Measurements from ENCODE around the gene CRLF1. TPM values are rescaled to one million over a fixed set of nuclear protein-coding genes. Genes with fewer than 3 reads are reported as not detected.
A peak's percentile ranks its signal among the peaks of the same experiment; 100 is the strongest.

CRLF1 gene
- total RNA-seq, 6 experiments from 2014 or later = 0.27 to 2.9 (median 1.2) TPM; not detected in 3

DNA sequence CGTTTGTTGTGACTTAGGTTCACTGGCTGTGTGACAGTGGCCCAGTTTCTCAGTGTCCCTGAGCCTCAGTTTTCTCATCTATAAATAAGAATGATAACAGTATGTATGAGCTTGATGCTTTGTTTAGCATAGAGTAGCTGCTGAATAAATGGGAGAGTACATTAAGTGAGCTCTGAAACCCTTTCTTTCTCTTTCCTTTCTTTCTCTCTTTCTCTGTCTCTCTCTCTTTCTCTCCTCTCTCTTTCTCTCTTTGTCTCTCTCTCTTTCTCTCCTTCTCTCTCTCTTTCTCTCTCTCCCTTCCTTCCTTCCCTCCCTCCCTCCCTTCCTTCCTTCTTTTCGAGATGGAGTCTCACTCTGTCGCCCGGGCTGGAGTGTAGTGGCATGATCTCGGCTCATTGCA, 46.9 kb downstream of the CRLF1 start:
- H3K27ac ChIP-seq = no peak overlapping the region

GRCh38 chr19:18558604-18559003, 48.0 kb downstream of the CRLF1 start:
- DNase-seq (no peak), ATAC-seq (no peak)
- H3K27me3 ChIP-seq = no peaks in the 10 kb centered on the region
- TF ChIP-seq POLR2A (IDR thresholded peaks at IDR 0.05) = no peak
- no peak for TF ChIP-seq CTCF (IDR thresholded peaks at IDR 0.05)
- intact Hi-C loops (cut with DNase I) = no loop called here
- H3K36me3 ChIP-seq = peaks cover 0 to 7% (median 2%) of the 10 kb centered on the region in 4 donors
- peak overlapping the region; percentile 80 to 94 (median 87) for H3K27ac ChIP-seq
- WGBS (ENCODE audit: insufficient coverage, low coverage, low lambda C conversion rate, missing lambda C conversion rate) = 29% methylated on average over 1 of the region's 3 CpGs
- H3K9me3 ChIP-seq = no peaks in the 10 kb centered on the region
- peaks cover 0 to 9% (median 3%) of the 10 kb centered on the region in 4 donors for H3K4me1 ChIP-seq
- peak overlapping the region; percentile 84 to 97 (median 97) for H3K4me3 ChIP-seq

More for the DNA sequence above, 46.9 kb downstream of the CRLF1 start:
- Histone ChIP-seq H3K27me3 (no peaks in the 10 kb centered on the region), H3K36me3 (peaks cover 0 to 14% (median 7%) of the 10 kb centered on the region in 4 donors), H3K4me3 (no peak overlapping the region), H3K9me3 (no peaks in the 10 kb centered on the region), H3K4me1 (peaks cover 0 to 9% (median 3%) of the 10 kb centered on the region in 4 donors)
- TF ChIP-seq CTCF (IDR thresholded peaks at IDR 0.05) (no peak), POLR2A (IDR thresholded peaks at IDR 0.05) (no peak)
- no peak for ATAC-seq
- no peak for DNase-seq
- WGBS (ENCODE audit: insufficient coverage, low coverage, low lambda C conversion rate, missing lambda C conversion rate) = 41% methylated on average over 5 of the region's 5 CpGs
- intact Hi-C loops (cut with DNase I) = loop anchor here in 1 of 2 donors (10.0 kb wide), 1 partner anchor 85 kb away; no protein-coding TSS in a partner anchor

GRCh38 chr19:18558202-18558555, 48.4 kb downstream of the CRLF1 start:
- Histone ChIP-seq H3K9me3 (no peaks in the 10 kb centered on the region), H3K27me3 (no peaks in the 10 kb centered on the region), H3K4me3 (peak overlapping the region; percentile 84 to 97 (median 97)), H3K36me3 (peaks cover 0 to 7% (median 2%) of the 10 kb centered on the region in 4 donors), H3K27ac (peak overlapping the region; percentile 80 to 94 (median 87)), H3K4me1 (peaks cover 0 to 9% (median 3%) of the 10 kb centered on the region in 4 donors)
- ATAC-seq (peak in 1 of 4 donors; percentile 2), DNase-seq (no peak)
- intact Hi-C loops (cut with DNase I) = no loop called here
- TF ChIP-seq CTCF (IDR thresholded peaks at IDR 0.05) (no peak), POLR2A (IDR thresholded peaks at IDR 0.05) (no peak)
- WGBS (ENCODE audit: insufficient coverage, low coverage, low lambda C conversion rate, missing lambda C conversion rate) = 8% methylated on average over 4 of the region's 11 CpGs

DNA sequence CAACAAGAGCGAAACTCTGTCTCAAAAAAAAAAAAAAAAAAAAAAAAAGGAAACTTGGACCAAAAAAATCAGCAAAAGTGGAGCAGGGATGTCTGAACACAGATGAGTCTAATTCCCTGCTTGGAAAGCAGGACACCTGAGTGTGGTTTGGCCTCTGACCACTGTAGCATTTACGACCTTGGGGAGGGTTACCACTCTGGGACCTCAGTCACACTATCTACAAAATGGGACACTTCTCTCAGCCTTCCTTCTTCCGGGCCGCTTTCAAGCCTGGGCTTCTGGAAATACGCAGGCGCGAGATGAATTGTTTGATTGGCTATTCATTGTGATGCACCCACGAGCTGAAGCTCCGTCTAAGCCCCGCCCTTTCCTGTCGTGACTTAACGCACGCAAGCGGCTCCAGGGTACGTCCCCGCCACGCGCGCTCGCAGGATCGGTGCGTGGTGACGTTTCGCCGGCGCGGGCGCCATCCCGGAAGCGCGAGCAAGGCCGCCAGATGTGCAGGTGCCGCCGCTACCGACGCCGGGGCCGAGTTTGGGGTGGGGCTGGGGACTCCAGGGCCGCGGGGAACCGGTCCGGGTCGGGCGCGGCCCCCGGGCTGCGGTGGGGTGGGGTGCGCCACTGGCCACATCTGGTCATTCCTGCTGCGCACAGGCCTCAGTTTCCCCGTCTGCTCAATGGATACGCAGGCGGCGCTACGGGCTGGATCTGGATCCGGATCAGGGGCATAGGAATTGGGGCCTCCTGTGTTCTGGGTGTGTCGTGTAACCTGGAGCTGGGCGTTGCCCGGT, 49.0 kb downstream of the CRLF1 start, which contains the start of gene KXD1:
TSS of gene KXD1 (plus strand) at position 460 of the 791 bp plus-strand sequence. CDS start 4,187 bp downstream, outside the sequence.
- 0% methylated on average over 7 of the region's 58 CpGs for WGBS (ENCODE audit: insufficient coverage, low coverage, low lambda C conversion rate, missing lambda C conversion rate)
- Histone ChIP-seq H3K27me3 (no peaks in the 10 kb centered on the region), H3K9me3 (no peaks in the 10 kb centered on the region), H3K4me3 (peak within 1 kb of the TSS; percentile 84 to 97 (median 97)), H3K4me1 (peaks cover 0 to 9% (median 3%) of the 10 kb centered on the region in 4 donors), H3K27ac (peak within 1 kb of the TSS; percentile 80 to 94 (median 87)), H3K36me3 (peaks cover 0 to 1% (median under 1%) of the 10 kb centered on the region in 4 donors)
- peak; percentile 96 to 99 (median 98) for ATAC-seq
- intact Hi-C loops (cut with DNase I) = no loop called here
- TF ChIP-seq POLR2A (IDR thresholded peaks at IDR 0.05) (peak; percentile 85), CTCF (IDR thresholded peaks at IDR 0.05) (no peak)
- peak; percentile 98 to 99 (median 98) for DNase-seq
